Lower leg skin (tissue), 4 donors: Measurements from ENCODE around the gene BRMS1L. TPM values are rescaled to one million over a fixed set of nuclear protein-coding genes. Genes with fewer than 3 reads are reported as not detected.

ENCODE experiments used
- DNase-seq, 2 donors: peaks; one replicate each; pipeline ENCODE4 v3.0.0-alpha.2; 2019; ENCODE audit warnings: low spot score in 2 of 2
- H3K4me3 ChIP-seq: fragments of 200-600 bp; sonication (generic); 2 replicates; pipeline ENCODE4 v1.5.1; 2017; ENCODE audit warnings: mild to moderate bottlenecking, low read depth; ENCODE audit not compliant: poor library complexity, severe bottlenecking
- POLR2A ChIP-seq, 2 donors: fragments of 450-650 bp; IDR thresholded peaks; one replicate each; pipeline ENCODE4 v1.6.1; 2016 to 2017; ENCODE audit warnings: antibody characterized with exemption in 2 of 2, mild to moderate bottlenecking in 1 of 2, moderate library complexity in 1 of 2
- WGBS, 2 donors: methylation state at CpG; one replicate each; pipeline ENCODE4 v1.1.5; 2018; 5-methylcytosine and 5-hydroxymethylcytosine counted together
- intact Hi-C: fragments of 100-400 bp; cut with DNase I; formaldehyde crosslinking; loops from one replicate; pipeline ENCODE4 v1.15.0; 2023; ENCODE audit warnings: low total_unique reads
- total RNA-seq, 4 donors: library from RNA; depleted of rRNA; stranded (reverse); fragments of >200 nt; gene quantifications; one replicate each; pipeline ENCODE4 v1.1.0, GENCODE V29; 2016
- TF ChIP-seq, protein P1 (sequence below), 3 donors: fragments of 450-650 bp; IDR thresholded peaks; one replicate each; pipeline ENCODE4 v1.5.1; 2016; ENCODE audit warnings: antibody characterized with exemption in 3 of 3, mild to moderate bottlenecking in 3 of 3, moderate library complexity in 2 of 3

BRMS1L gene
- total RNA-seq, 4 donors from 2014 or later = 2.7 to 5.8 (median 4.1) TPM

DNA sequence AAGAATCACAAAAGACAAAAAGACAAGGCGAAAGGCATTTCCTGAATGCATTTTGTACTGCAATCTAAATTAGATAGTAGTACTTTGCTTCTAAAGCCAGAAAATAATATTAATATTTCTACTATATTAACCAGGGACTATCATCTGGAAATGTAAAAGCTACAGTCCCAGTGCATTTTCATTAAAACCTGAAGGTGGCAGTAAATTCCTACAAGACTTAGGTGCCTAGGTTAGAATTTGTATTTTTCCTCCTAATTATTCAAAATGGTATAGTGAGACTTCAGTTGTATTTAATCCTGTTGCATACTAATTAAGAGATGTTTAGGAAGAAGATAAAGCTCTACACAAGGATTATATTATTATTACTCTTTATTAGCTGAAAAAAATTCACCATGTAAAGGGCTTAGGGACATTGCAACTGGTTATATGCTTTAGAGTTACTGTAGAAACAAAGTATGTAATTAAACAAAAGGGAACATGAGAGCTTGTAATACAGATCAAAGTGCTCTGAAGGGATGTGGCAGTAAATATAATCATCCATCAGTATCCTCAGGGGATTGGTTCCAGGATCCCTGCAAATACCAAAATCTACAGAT is 53.6 kb downstream of the BRMS1L start:
- intact Hi-C loops = no loop called here
- DNase-seq = no peak
- H3K4me3 ChIP-seq = no peak overlapping the region
- TF ChIP-seq POLR2A (IDR thresholded peaks at IDR 0.05) = no peak
- TF ChIP-seq, protein P1, sequence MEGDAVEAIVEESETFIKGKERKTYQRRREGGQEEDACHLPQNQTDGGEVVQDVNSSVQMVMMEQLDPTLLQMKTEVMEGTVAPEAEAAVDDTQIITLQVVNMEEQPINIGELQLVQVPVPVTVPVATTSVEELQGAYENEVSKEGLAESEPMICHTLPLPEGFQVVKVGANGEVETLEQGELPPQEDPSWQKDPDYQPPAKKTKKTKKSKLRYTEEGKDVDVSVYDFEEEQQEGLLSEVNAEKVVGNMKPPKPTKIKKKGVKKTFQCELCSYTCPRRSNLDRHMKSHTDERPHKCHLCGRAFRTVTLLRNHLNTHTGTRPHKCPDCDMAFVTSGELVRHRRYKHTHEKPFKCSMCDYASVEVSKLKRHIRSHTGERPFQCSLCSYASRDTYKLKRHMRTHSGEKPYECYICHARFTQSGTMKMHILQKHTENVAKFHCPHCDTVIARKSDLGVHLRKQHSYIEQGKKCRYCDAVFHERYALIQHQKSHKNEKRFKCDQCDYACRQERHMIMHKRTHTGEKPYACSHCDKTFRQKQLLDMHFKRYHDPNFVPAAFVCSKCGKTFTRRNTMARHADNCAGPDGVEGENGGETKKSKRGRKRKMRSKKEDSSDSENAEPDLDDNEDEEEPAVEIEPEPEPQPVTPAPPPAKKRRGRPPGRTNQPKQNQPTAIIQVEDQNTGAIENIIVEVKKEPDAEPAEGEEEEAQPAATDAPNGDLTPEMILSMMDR (IDR thresholded peaks at IDR 0.05) = no peak
- 72 to 73% methylated on average over 1 of the region's 1 CpG for WGBS, 2 donors

DNA sequence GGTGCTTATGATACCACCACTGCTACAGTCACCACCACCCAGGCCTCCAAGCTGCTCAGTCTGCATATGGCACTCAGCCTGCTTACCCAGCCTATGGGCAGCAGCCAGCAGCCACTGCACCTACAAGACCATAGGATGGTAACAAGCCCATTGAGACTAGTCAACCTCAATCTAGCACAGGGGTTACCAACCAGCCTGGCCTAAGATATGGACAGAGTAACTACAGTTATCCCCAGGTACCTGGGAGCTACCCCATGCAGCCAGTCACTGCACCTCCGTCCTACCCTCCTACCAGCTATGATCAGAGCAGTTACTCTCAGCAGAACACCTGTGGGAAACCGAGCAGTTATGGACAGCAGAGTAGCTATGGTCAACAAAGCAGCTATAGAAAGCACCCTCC is 55.1 kb downstream of the BRMS1L start:
- no peak overlapping the region for H3K4me3 ChIP-seq
- intact Hi-C loops = no loop called here
- TF ChIP-seq POLR2A (IDR thresholded peaks at IDR 0.05) = no peak
- TF ChIP-seq, protein P1 (IDR thresholded peaks at IDR 0.05) = no peak
- 94 to 97% methylated on average over 2 of the region's 2 CpGs for WGBS, 2 donors
- no peak for DNase-seq

DNA sequence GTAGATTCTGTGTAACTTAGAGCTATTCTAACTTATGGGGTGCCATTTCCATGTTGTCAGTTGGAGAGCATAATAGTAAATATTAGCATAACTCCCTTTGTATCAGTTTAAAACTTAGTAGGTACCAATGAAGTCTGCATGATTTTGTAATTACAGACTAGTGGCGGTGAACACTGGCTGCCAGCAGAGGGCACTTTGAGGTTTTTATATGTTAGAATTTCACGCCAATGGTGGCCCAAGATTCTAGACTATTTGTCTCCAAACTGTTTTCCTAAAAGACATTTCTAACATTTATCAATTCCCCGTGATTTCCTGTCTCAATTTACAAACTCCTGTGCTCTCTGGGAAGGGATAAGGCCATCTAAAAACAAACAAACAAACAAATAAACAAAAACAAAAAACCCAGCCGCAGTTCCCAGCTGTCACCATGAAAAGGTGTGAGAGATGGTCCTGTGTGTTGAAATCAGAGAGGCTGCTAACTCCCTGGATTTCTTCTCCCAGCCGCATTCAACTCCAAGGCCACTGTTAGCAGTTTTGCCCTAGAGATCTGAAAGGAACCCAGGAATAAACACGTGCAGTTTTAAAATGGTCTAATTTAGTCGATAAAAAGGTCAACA is 57.6 kb downstream of the BRMS1L start:
- H3K4me3 ChIP-seq = no peak overlapping the region
- no peak for DNase-seq
- intact Hi-C loops = no loop called here
- WGBS, 2 donors = 52 to 53% methylated on average over 7 of the region's 7 CpGs
- no peak for TF ChIP-seq POLR2A (IDR thresholded peaks at IDR 0.05)
- TF ChIP-seq, protein P1 (IDR thresholded peaks at IDR 0.05) = no peak

- no peak for DNase-seq
These were observed 64.2 kb downstream of the BRMS1L start for GRCh38 chr14:35890308-35890707.

GRCh38 chr14:35895256-35895655 is 69.1 kb downstream of the BRMS1L start:
- TF ChIP-seq POLR2A (IDR thresholded peaks at IDR 0.05) = no peak
- TF ChIP-seq, protein P1 (IDR thresholded peaks at IDR 0.05) = no peak
- no peak overlapping the region for H3K4me3 ChIP-seq
- DNase-seq = no peak
- intact Hi-C loops = no loop called here

More at GRCh38 chr14:35890308-35890707, 64.2 kb downstream of the BRMS1L start:
- intact Hi-C loops = no loop called here
- no peak overlapping the region for H3K4me3 ChIP-seq
- TF ChIP-seq, protein P1 (IDR thresholded peaks at IDR 0.05) = no peak
- no peak for TF ChIP-seq POLR2A (IDR thresholded peaks at IDR 0.05)
